ENCODE measurements around the gene CCDC171.

CCDC171 gene

DNA sequence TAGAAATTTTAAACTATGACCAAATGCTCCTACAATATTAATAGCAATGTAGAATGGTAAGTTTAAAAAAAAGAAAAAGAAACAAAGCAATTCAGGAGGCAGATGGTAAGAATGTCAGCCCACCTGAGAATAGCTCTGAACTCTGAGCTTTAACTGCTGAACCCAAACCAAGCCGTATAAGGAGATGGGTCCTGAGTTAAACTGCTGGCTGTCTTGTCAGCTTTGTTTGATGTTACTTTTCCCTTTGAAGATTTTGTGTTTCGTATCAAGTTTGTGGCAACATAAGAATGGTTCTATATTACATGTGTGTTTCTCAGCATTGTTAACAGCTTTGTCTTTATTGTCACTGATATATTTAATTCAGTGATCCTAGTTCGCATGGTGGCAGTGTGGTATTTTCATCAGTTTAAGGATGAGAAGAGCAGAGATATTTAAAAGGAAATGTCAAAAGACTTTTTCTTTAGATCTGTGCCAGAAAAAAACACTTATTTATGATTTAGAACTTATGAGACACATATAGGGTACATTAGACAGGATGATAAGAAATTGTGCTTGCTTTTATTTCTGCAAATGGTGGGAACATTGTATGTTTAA, 390.1 kb downstream of the CCDC171 start:
- in situ Hi-C loops (cut with MboI; ENCODE audit: low pct_unique_long_range_greater_than_20kb, low sequenced_read_pairs, unreplicated experiment), result no loop called here
- TF ChIP-seq, protein P1, sequence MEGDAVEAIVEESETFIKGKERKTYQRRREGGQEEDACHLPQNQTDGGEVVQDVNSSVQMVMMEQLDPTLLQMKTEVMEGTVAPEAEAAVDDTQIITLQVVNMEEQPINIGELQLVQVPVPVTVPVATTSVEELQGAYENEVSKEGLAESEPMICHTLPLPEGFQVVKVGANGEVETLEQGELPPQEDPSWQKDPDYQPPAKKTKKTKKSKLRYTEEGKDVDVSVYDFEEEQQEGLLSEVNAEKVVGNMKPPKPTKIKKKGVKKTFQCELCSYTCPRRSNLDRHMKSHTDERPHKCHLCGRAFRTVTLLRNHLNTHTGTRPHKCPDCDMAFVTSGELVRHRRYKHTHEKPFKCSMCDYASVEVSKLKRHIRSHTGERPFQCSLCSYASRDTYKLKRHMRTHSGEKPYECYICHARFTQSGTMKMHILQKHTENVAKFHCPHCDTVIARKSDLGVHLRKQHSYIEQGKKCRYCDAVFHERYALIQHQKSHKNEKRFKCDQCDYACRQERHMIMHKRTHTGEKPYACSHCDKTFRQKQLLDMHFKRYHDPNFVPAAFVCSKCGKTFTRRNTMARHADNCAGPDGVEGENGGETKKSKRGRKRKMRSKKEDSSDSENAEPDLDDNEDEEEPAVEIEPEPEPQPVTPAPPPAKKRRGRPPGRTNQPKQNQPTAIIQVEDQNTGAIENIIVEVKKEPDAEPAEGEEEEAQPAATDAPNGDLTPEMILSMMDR (IDR thresholded peaks at IDR 0.05; ENCODE audit: extremely low read depth, insufficient read depth, missing control alignments), result no peak
- no peak for DNase-seq (ENCODE audit: low spot score)

DNA sequence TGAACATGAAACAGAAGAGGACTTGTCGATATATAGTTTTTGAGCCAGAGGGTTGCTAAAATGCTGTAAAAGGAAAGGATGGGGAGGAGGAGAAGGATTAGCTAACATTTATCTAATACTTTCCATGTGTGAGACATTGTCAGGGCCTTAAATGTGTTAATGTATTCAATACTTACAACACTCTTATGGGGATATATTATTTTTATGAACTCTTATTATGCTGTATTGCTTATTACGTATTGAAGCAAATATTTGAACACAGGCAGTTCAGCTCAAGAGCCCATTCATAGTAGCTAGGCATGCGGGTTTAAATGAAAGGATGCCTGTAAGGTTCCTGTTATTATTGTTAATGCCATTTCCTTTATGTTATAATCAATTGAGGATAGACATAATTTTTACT, 391.5 kb downstream of the CCDC171 start:
- TF ChIP-seq, protein P1 (IDR thresholded peaks at IDR 0.05; ENCODE audit: extremely low read depth, insufficient read depth, missing control alignments), result no peak
- DNase-seq (ENCODE audit: low spot score), result no peak
- in situ Hi-C loops (cut with MboI; ENCODE audit: low pct_unique_long_range_greater_than_20kb, low sequenced_read_pairs, unreplicated experiment), result no loop called here

DNA sequence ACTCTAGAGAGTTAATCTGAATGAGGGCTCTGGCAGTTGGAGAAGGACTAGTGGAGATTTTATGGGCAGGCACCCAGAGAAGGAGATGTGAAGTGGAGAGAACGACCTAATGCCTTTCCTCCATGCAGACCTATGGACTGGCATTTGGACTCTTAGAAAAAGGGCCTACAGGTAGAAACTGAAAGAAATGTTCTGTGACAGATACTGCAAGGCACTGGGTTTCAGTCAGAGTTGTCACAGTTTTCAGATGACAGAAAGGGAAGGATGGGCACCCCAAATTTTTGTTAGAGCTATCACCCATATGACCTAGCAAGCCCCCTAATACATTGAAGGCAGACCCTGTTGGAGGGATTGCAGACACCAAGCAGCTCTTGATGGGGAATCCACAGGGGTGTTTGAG, 406.8 kb downstream of the CCDC171 start:
- TF ChIP-seq, protein P1 (IDR thresholded peaks at IDR 0.05; ENCODE audit: extremely low read depth, insufficient read depth, missing control alignments), result no peak
- no peak for DNase-seq (ENCODE audit: low spot score)
- in situ Hi-C loops (cut with MboI; ENCODE audit: low pct_unique_long_range_greater_than_20kb, low sequenced_read_pairs, unreplicated experiment), result no loop called here

DNA sequence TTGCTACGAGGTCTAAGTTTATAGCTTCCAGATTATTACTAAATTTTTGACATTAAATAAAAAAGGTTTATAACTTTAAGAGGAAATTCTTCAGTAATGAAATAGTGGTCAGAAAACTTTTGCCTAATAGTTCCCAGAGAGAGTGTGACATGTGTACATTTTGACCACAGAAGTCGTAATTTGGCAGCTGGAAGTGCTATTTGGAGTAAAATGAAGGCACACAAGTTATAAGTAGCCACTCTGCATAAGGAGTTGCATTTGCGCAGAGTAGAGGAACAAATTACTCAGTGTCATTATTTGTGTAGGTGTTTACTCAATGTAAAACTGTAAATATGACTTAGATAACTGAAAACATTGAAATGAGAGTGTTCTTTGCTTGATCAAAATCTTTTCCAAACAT, 408.4 kb downstream of the CCDC171 start:
- TF ChIP-seq, protein P1 (IDR thresholded peaks at IDR 0.05; ENCODE audit: extremely low read depth, insufficient read depth, missing control alignments), result no peak
- no peak for DNase-seq (ENCODE audit: low spot score)
- in situ Hi-C loops (cut with MboI; ENCODE audit: low pct_unique_long_range_greater_than_20kb, low sequenced_read_pairs, unreplicated experiment), result no loop called here

DNA sequence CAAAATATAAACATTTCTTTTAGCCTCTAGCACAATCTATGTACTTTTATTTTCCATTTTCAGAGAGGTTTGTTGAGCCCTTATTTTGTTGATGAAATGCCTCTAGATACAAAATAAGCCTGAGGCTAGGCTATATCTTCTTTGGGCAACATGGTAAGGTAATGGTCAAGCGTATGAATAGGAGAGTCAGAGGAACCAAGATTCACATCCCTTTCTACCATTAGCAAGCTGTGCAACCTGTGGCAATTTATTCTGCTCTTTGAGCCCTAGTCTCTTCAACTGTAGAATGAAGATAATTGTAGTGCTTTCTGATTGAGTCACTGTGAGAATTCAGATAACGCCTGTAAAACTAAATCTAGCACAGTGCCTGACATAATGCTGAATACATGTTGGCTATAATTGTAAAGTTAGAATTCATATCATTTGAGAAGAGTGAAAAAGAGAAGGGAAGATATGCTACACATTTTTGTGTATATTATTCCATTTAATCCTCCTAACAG, 412.5 kb downstream of the CCDC171 start:
- no peak for DNase-seq (ENCODE audit: low spot score)
- in situ Hi-C loops (cut with MboI; ENCODE audit: low pct_unique_long_range_greater_than_20kb, low sequenced_read_pairs, unreplicated experiment), result no loop called here
- TF ChIP-seq, protein P1 (IDR thresholded peaks at IDR 0.05; ENCODE audit: extremely low read depth, insufficient read depth, missing control alignments), result no peak

DNA sequence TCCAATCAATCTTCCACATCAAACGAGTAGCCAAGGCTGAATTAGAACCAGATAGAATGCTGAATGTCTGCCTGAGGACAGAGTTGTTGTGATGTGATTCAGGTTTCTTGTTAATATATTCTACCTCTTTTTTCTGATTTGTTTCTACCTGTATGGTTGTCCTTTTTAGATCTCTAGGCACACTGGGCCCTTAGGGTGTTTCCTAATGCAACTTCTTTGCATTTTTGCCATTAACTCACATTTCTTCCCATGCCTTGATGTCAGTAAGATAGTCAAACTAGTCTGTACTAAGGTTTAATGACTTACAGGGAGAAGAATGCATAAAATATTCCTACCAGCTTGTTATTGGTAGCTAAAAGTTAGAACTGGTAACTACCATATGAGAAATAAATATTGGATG, 413.6 kb downstream of the CCDC171 start:
- in situ Hi-C loops (cut with MboI; ENCODE audit: low pct_unique_long_range_greater_than_20kb, low sequenced_read_pairs, unreplicated experiment), result no loop called here
- TF ChIP-seq, protein P1 (IDR thresholded peaks at IDR 0.05; ENCODE audit: extremely low read depth, insufficient read depth, missing control alignments), result no peak
- DNase-seq (ENCODE audit: low spot score), result no peak

Measured in GM13977 (cell line).